GM21619 (cell line): ENCODE data around the gene TNFRSF19.

Source experiments
- ATAC-seq: cut with Tn5 transposase; IDR thresholded peaks from one replicate; pipeline ENCODE4 v1.9.1; 2021; ENCODE audit not compliant: unreplicated experiment

The TNFRSF19 gene

DNA sequence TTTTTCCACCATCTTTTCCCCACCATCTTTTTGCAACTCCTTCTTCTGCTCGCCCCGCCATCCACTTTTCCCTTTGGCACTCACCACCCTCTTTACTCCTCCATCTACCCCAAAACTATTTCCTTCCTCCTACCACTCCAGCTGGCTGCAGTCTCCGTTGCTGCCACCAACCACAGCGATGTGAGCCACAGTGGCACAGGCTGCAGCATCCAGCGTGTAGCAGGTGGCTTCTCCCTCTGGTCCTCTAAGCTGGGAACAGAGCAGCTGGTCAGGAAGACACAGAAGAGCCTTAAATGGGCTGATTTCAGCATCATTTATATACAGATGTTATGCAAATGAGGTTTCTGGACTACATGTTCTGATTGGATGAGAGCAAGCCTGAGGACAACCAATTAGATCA is 144.5 kb downstream of the TNFRSF19 start:
- no peak for ATAC-seq

DNA sequence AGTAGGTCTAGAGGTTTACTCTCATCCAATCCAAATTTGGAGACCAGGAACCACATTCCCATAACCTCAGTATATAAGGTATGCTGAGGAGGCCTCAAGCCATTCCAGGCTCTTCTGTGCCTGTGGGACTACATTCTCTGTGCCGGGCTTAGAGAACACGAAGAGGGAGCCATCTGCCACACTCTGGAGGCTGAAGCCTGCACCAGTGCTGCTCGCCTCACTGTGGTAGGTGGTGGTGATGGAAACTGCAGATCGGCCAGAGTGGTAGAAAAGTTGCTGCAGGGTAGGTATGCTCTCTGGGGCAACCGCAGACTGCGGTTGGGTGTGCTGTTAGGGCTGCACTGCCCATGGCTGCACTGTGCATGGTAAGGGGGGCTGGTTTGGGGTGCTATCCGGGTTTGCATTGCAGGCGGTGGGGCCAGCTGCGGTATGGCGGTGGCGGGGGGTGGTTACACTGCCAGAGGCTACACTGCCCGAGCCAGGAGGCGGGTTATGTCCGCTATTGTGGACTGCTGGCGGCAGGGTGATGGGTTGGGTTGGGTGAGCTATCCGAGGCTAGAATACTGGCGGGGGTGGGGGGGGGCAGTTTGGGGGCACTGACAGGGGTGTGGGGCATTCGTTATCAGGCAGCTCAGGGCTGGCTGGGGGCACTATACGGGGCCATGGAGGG is 145.0 kb downstream of the TNFRSF19 start:
- ATAC-seq: no peak

DNA sequence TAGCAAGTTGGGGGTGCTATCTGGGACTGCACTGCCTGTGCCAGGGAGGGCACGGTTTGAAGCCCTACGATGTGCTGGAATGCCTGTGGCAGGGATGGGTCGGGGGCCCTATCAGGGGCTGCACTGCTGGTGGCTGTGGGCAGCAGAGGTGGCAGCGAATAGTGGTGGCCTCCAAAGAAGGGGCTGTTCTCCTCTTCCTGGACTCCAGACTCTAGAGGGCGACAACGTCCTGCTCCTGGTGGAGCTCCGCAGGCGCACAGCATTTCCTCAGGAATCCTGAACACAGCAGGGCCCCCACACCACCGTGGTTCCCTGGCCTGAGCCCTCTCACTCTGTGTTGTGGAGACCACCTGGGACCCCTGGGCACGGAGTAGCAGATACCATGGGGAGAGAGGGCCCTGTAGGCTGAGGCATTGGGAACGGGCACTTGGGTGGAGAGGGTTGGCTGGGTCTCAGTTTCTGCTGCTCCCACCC is 145.6 kb downstream of the TNFRSF19 start:
- no peak for ATAC-seq

DNA sequence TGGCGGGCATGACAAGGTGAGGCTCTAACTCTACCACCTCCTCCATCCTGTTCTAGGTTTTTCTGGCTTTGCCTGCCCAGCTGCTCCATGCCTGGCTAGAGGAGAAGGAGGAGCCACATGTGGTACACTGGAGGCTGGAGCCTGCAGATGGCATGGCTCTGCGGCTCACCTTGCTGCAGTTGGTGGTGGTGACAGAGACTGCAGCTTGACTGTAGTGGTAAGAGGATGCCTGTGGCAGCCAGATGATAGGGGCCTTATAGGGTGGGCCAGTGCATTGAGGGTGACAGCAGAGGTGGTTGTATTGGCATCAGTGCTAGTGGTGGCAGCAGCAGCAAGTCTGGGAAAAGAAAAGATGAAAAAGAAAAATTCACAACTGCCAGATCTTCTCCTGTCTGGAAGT is 146.2 kb downstream of the TNFRSF19 start:
- ATAC-seq: no peak

DNA sequence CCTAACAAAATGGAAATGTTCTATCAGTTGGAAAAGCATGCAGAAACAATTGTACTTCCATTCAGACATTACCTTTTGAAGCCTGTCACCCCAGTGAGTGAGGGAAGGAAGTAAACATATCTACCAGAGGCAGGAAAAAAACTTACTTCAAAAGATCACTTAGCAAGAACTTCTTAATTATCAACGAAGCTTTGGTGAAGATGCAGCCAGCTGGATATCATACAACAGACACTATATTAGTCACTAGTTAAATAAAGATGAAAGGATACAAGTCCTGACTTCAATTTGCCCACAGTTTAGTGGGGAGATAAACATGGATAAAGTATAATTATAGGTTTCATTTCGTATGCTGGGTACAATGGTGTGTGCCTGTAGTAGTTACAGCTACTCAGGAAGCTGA is 148.8 kb downstream of the TNFRSF19 start:
- no peak for ATAC-seq

DNA sequence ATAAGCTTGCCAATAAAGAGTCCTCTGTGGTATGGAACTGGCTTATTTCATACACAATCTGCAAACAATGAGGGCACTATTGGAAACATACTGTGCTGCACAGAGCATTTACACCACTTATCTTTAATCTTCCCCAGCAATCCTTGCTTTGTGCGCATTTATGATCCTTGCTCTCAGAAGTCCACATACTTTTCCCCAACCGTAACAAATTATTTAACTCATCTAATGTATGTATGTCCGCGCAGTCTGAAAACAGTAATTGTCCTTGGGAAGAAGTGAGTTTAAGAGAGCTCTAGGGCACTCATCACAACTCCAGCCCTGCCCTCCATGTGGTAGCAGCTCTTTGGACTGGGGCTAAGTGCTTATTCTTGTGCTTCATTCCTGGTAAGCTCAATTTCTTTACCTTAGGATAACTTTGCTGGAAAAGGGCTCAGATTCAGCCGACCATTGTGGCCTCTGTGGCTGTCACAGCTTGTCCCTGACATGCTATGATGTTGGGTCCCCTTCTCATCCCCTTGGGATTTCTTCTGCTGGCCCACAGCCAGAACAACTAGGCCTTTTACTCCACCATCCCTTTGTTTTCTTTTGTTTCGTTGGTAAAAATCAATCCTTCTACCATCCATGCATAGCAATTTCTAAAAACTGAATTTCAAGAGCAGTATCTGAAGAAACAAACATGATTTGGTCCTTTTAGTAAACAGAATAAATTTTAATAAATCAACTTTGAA is 152.7 kb downstream of the TNFRSF19 start:
- ATAC-seq: no peak

DNA sequence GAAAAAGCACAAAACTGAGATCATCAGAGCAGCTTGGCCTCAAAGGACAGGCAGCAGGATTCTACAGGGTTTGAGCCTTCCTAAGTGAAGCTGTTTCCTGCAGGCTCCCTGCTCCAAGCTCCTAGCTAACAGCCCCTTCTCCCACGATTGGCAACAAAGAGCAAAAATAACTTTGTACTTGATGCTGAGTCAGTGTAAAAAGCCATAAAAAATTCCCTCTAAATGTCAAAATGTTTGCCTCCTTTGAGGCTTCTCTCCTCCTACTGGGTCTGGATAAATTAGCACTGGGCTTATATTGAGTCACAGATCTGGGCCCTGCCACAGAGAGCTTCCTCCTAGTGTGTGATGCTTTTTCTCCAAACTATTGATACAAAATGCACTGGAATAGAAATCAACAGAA is 153.3 kb downstream of the TNFRSF19 start:
- ATAC-seq: no peak

DNA sequence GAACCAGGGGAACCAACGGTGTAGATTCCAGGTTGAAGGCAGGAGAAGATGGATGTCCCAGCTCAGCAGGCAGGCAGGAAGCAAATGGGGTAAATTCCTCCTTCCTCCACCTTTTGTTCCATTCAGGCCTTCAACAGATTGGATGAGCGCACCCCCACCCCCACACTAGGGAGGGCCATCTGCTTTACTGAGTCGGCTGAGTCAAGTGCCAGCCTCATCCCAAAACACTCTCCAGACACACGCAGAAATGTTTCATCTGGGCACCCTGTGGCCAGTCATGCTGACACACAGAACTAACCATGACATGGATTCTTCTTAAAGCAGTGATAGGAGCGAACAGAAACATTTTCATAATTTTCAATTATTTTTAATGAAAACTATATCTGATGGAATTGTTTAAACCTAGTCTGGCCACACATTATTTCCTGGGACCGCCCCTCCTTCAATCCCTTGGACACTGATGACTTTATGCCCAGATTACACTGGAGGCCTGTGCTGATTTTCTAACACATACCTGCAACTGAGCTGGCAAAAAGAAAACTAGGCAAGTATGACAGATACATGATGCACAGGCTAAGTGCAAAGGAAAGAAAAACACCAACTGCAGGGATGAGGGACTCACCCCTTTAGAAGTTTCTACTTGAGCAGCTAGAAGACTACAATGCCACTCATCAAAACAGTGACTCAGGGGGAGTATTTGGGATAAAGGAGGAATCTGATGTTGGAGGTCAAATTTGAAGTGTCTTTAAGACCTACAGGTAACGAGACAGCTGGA is 154.2 kb downstream of the TNFRSF19 start:
- no peak for ATAC-seq
